ENCODE measurements around the gene SOBP. TPM values are rescaled to one million over a fixed set of nuclear protein-coding genes. Genes with fewer than 3 reads are reported as not detected.
A peak's percentile ranks its signal among the peaks of the same experiment; 100 is the strongest.

Gene SOBP
- total RNA-seq, 1 donor from 2014 or later = 6.8 TPM

DNA sequence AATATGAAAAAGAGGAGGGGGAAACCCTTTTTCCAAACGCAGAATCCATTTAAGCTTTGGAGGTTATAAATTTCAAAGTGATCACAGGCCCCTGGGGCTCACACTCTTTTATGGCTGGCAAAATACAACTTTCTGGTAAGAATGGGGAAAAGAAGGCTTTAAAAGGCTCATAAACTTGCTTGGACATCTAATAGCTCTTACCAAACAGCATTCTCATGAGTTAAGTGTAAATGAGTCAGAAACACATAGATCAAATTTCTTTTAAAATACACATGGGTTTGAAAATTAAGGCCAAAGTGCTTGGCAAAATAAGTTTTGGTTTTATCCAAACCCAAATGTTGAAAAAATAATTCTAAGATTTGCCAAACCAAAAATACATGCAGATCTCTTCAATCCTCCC lies 154.6 kb downstream of the SOBP start:
- H3K4me3 ChIP-seq = no peak overlapping the region
- DNase-seq (no peak), ATAC-seq (no peak)
- TF ChIP-seq, protein P1, sequence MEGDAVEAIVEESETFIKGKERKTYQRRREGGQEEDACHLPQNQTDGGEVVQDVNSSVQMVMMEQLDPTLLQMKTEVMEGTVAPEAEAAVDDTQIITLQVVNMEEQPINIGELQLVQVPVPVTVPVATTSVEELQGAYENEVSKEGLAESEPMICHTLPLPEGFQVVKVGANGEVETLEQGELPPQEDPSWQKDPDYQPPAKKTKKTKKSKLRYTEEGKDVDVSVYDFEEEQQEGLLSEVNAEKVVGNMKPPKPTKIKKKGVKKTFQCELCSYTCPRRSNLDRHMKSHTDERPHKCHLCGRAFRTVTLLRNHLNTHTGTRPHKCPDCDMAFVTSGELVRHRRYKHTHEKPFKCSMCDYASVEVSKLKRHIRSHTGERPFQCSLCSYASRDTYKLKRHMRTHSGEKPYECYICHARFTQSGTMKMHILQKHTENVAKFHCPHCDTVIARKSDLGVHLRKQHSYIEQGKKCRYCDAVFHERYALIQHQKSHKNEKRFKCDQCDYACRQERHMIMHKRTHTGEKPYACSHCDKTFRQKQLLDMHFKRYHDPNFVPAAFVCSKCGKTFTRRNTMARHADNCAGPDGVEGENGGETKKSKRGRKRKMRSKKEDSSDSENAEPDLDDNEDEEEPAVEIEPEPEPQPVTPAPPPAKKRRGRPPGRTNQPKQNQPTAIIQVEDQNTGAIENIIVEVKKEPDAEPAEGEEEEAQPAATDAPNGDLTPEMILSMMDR (IDR thresholded peaks at IDR 0.05) = no peak
- peaks cover 13% of the 10 kb centered on the region for H3K4me1 ChIP-seq
- H3K9me3 ChIP-seq = no peaks in the 10 kb centered on the region
- no peak overlapping the region for H3K27ac ChIP-seq
- H3K27me3 ChIP-seq = no peaks in the 10 kb centered on the region
- no peaks in the 10 kb centered on the region for H3K36me3 ChIP-seq
- intact Hi-C loops (cut with DNase I) = no loop called here

DNA sequence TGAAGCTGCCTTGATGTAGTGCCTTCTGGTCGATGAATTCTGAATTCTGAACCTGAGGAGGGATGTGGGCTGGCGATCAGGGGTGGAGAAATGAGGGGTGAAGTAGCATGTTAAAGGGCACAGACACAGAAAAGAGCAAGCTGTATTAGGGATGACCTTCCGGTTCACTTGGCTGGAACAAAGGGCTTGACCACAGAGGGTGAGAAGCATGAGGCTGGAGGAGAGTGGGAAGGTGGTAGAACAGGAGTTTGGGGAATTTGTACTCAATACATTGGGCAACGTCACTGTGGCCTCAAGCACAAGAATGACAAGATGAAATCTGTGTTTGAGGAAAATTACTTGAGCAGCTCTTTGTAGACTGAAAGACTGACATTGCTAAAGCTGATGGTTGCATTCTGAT lies 155.8 kb downstream of the SOBP start:
- Histone ChIP-seq H3K4me3 (no peak overlapping the region), H3K9me3 (no peaks in the 10 kb centered on the region), H3K27me3 (no peaks in the 10 kb centered on the region), H3K36me3 (no peaks in the 10 kb centered on the region), H3K27ac (no peak overlapping the region), H3K4me1 (peaks cover 13% of the 10 kb centered on the region)
- ATAC-seq (peak; percentile 78), DNase-seq (no peak)
- TF ChIP-seq, protein P1 (IDR thresholded peaks at IDR 0.05) = no peak
- intact Hi-C loops (cut with DNase I) = no loop called here

DNA sequence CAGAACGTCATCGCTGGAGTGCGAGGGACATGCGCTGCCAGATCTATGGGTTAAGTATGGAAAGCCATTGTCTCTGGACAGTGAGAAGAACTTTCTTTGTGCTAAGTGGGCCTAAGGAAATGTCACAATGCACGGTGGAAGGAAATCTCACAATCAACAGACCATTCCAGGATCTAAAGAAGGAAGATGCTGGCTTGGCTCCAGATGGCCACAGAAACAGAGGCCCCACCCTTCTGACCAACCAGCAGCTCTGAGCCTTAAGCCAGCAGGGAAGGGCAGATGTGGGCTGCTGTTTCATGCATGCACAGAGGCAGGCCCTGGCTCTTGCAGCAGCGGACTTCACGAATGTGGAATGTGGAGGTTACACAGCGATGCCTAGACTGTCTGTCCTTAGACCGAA lies 156.3 kb downstream of the SOBP start:
- Histone ChIP-seq H3K36me3 (no peaks in the 10 kb centered on the region), H3K27ac (no peak overlapping the region), H3K27me3 (no peaks in the 10 kb centered on the region), H3K4me1 (peaks cover 13% of the 10 kb centered on the region), H3K4me3 (no peak overlapping the region), H3K9me3 (no peaks in the 10 kb centered on the region)
- intact Hi-C loops (cut with DNase I) = no loop called here
- peak; percentile 80 for ATAC-seq
- peak; percentile 69 for DNase-seq
- TF ChIP-seq, protein P1 (IDR thresholded peaks at IDR 0.05) = no peak

DNA sequence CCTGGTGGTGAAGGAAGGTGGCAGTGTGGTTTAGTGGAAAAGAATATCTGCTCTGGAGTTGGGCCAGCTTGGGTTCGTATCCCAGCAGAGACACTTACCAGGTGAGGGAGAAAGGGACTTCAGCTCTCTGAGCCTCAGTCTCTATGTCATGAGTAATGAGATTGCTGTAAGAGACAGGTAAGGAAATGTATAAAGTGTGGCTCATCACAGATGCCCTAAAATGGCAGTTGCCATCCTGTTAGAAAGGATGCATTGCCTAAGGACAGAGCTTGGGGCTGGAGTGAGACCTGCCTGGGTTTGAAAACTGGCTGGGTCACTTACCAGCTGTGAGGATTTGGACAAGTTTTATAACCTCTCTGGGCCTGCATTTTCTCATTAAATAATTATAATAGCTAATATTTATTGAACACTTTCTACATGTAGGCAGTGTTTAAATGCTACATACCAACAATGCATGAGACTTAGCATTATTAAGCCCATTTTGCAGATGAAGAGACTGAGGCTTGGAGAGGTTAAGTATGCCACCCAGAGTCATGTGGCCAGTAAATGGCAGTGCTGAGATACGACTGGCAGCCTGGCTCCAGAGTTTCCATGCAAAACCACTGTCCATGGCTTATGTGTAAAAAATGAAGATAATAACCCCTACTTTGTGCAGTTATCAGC lies 157.0 kb downstream of the SOBP start:
- no peaks in the 10 kb centered on the region for H3K27me3 ChIP-seq
- H3K27ac ChIP-seq = no peak overlapping the region
- no peak for ATAC-seq
- no peaks in the 10 kb centered on the region for H3K36me3 ChIP-seq
- H3K9me3 ChIP-seq = no peaks in the 10 kb centered on the region
- peaks cover 8% of the 10 kb centered on the region for H3K4me1 ChIP-seq
- DNase-seq = no peak
- intact Hi-C loops (cut with DNase I) = no loop called here
- TF ChIP-seq, protein P1 (IDR thresholded peaks at IDR 0.05) = no peak
- no peak overlapping the region for H3K4me3 ChIP-seq

DNA sequence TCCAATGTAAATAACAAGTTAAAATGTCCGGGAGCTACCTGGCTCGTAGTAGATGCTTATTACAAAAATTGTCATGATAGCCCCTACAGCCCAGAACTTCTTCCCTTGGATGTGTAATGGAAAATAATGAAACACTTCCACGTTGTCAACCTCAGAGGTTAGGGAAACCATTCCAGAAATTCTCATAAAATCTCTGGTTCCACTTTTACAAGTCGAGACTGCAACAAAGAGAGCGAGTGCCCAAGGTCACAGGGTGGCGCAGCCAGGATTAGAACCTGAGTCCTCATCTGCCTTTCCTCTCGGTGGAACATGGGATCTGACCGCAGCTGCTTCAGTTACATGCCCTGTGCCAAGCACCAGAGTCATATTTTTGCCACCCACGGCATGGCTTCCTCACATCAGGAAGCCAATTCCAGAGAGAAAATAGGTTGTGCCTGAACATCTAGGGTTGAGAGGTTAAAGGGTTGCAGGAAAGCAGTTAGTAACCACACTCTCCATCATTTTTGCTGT lies 157.6 kb downstream of the SOBP start:
- DNase-seq = no peak
- peaks cover 2% of the 10 kb centered on the region for H3K4me1 ChIP-seq
- intact Hi-C loops (cut with DNase I) = no loop called here
- H3K36me3 ChIP-seq = no peaks in the 10 kb centered on the region
- no peak overlapping the region for H3K4me3 ChIP-seq
- no peak overlapping the region for H3K27ac ChIP-seq
- no peak for ATAC-seq
- TF ChIP-seq, protein P1 (IDR thresholded peaks at IDR 0.05) = no peak
- no peaks in the 10 kb centered on the region for H3K9me3 ChIP-seq
- H3K27me3 ChIP-seq = no peaks in the 10 kb centered on the region
